Fibroblast of lung (primary cell): Measurements from ENCODE around the gene MEX3A. TPM values are rescaled to one million over a fixed set of nuclear protein-coding genes. Genes with fewer than 3 reads are reported as not detected.
"Not testable (repeated sequence)": the region's sequence is repeated elsewhere in the genome, so short reads cannot be mapped to it uniquely, and the experiment has no call there.

Experiments used
- DNase-seq, 2 donors: peaks; one replicate each; pipeline versions ENCODE4 v3.0.0 to v3.0.0-alpha.2; 2010; ENCODE audit warnings: low read depth in 2 of 2
- H2AFZ ChIP-seq: 2 replicates; pipeline ENCODE4 v1.5.1; 2012; ENCODE audit warnings: low read length, control low read depth, inconsistent platforms
- H3K27ac ChIP-seq: 2 replicates; pipeline ENCODE4 v1.5.1; 2011; ENCODE audit warnings: low read length, control low read depth; ENCODE audit not compliant: insufficient read depth
- H3K27me3 ChIP-seq: 2 replicates; pipeline ENCODE4 v1.5.1; 2011; ENCODE audit warnings: mild to moderate bottlenecking, low read length; ENCODE audit not compliant: control insufficient read depth, insufficient read depth
- H3K36me3 ChIP-seq: 2 replicates; pipeline ENCODE4 v1.5.1; 2011; ENCODE audit warnings: low read length; ENCODE audit not compliant: control insufficient read depth, insufficient read depth
- H3K4me1 ChIP-seq: 2 replicates; pipeline ENCODE4 v1.5.1; 2011; ENCODE audit warnings: low read length; ENCODE audit not compliant: control insufficient read depth, insufficient read depth; ENCODE audit errors: extremely low read depth
- H3K4me2 ChIP-seq: 2 replicates; pipeline ENCODE4 v1.5.1; 2011; ENCODE audit warnings: low read length, control low read depth; ENCODE audit not compliant: insufficient read depth; ENCODE audit errors: extremely low read depth
- H3K4me3 ChIP-seq, 4 experiments: fragments of 200-600 bp in 1 of 4; sonication (generic) in 1 of 4; replicated peaks in 1 of 4; 2 replicates each; pipeline ENCODE4 v1.5.1; 2011 to 2016; ENCODE audit warnings: low read length in 4 of 4, low read depth in 3 of 4, mild to moderate bottlenecking in 3 of 4, control low read depth in 2 of 4, inconsistent platforms in 1 of 4, mixed read lengths in 1 of 4; ENCODE audit not compliant: insufficient read depth in 1 of 4; ENCODE audit errors: control extremely low read depth in 1 of 4
- H3K79me2 ChIP-seq: 2 replicates; pipeline ENCODE4 v1.5.1; 2012; ENCODE audit warnings: mild to moderate bottlenecking, low read length, inconsistent platforms; ENCODE audit not compliant: control insufficient read depth, insufficient read depth
- H3K9ac ChIP-seq: 2 replicates; pipeline ENCODE4 v1.5.1; 2011; ENCODE audit warnings: mild to moderate bottlenecking, low read length, control low read depth; ENCODE audit not compliant: insufficient read depth
- H3K9me3 ChIP-seq: 2 replicates; pipeline ENCODE4 v1.5.1; 2012; ENCODE audit warnings: low read depth, low read length; ENCODE audit not compliant: control insufficient read depth, insufficient read depth
- H4K20me1 ChIP-seq: 2 replicates; pipeline ENCODE4 v1.5.1; 2011; ENCODE audit warnings: low read length; ENCODE audit not compliant: control insufficient read depth, insufficient read depth; ENCODE audit errors: extremely low read depth
- EZH2 ChIP-seq: IDR thresholded peaks from 2 replicates; pipeline ENCODE4 v1.5.1; 2012; ENCODE audit warnings: low read length, control low read depth, mild to moderate bottlenecking; ENCODE audit errors: missing control alignments
- polyA plus RNA-seq, 2 donors: library from polyadenylated mRNA; depleted of rRNA in 1 of 2; stranded (reverse) in 1 of 2; unstranded in 1 of 2; fragments of >200 nt; gene quantifications; 2 replicates each; pipeline ENCODE4 v1.2.1, GENCODE V29; 2011 to 2012; ENCODE audit warnings: missing spikeins in 1 of 2
- total RNA-seq: library from RNA; depleted of rRNA; stranded (reverse); fragments of >200 nt; gene quantifications from 2 replicates; pipeline ENCODE4 v1.2.1, GENCODE V29; 2014
- TF ChIP-seq, protein P1 (sequence below), 2 donors: IDR thresholded peaks in 1 of 2; conservative IDR thresholded peaks in 1 of 2; 1 replicate in 1 of 2; 2 replicates in 1 of 2; pipeline ENCODE4 v1.5.1; 2011 to 2012; ENCODE audit warnings: low read length in 2 of 2, control low read depth in 1 of 2, inconsistent platforms in 1 of 2, low read depth in 1 of 2, mild to moderate bottlenecking in 1 of 2

The MEX3A gene
- total and polyA plus RNA-seq, 2 donors (not counting 1 experiment from before 2014, with no cell fraction given), result 0.96 to 1.7 TPM

DNA sequence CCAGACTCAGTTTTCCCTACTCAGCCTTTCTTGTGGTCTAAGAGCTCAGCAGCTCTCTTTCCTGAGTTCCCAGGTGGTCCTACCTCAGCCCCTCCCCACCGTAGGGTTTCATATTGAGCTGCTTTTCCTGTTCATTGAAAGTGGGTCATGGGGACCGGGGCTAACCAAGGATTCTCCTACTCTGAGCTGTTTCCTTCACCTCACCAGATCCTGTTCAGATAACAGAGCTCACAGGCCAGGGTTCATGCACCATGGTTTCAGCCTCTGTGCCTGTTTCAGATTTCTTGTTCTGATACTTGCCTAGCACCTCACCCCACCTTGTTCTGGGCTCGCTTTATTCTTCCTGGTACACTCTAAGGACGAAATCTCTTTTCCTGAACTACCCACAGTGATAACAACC, 37.2 kb downstream of the MEX3A start:
- Histone ChIP-seq H3K79me2 (no peaks in the 10 kb centered on the region), H3K27ac (no peak overlapping the region), H3K9me3 (no peaks in the 10 kb centered on the region), H4K20me1 (no peaks in the 10 kb centered on the region), H3K4me1 (peaks cover 2% of the 10 kb centered on the region), H3K9ac (no peak overlapping the region), H3K27me3 (no peaks in the 10 kb centered on the region), H3K4me3 (no peak overlapping the region), H3K36me3 (peaks cover 5% of the 10 kb centered on the region), H3K4me2 (no peak overlapping the region), H2AFZ (no peak overlapping the region)
- DNase-seq, result no peak
- TF ChIP-seq EZH2, result no peak
- TF ChIP-seq, protein P1, sequence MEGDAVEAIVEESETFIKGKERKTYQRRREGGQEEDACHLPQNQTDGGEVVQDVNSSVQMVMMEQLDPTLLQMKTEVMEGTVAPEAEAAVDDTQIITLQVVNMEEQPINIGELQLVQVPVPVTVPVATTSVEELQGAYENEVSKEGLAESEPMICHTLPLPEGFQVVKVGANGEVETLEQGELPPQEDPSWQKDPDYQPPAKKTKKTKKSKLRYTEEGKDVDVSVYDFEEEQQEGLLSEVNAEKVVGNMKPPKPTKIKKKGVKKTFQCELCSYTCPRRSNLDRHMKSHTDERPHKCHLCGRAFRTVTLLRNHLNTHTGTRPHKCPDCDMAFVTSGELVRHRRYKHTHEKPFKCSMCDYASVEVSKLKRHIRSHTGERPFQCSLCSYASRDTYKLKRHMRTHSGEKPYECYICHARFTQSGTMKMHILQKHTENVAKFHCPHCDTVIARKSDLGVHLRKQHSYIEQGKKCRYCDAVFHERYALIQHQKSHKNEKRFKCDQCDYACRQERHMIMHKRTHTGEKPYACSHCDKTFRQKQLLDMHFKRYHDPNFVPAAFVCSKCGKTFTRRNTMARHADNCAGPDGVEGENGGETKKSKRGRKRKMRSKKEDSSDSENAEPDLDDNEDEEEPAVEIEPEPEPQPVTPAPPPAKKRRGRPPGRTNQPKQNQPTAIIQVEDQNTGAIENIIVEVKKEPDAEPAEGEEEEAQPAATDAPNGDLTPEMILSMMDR (conservative IDR thresholded peaks at IDR 0.05 in 1 of 2, IDR thresholded peaks at IDR 0.05 in 1 of 2; ENCODE audit: low read depth in 1 of 2, low read length in 2 of 2), result no peak

DNA sequence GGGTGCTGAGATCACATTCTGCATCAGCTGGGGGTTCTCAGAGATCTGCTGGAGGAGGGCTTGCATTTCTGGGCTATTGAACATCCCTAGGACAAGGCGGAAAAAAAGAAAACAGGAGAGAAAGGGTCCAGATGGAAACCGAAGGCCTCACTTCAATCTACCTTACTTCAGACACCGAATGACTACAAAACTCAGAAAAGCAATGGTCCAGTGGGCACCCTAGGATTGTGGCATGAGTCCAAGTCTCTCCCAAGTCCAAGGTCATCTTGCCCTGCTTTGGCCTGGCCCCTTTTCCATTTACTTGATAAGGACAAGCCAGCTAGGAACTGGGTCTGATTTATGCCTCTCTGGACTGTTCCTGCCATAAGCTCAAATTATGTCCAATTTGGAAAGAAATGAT, 39.4 kb downstream of the MEX3A start:
- Histone ChIP-seq H3K4me1 (peaks cover 2% of the 10 kb centered on the region), H3K9me3 (no peaks in the 10 kb centered on the region), H3K4me3 (no peak overlapping the region), H3K36me3 (no peaks in the 10 kb centered on the region), H3K9ac (no peak overlapping the region), H3K79me2 (no peaks in the 10 kb centered on the region), H3K27me3 (no peaks in the 10 kb centered on the region), H2AFZ (no peak overlapping the region), H4K20me1 (no peaks in the 10 kb centered on the region), H3K27ac (no peak overlapping the region), H3K4me2 (no peak overlapping the region)
- DNase-seq, result no peak
- TF ChIP-seq, protein P1 (conservative IDR thresholded peaks at IDR 0.05 in 1 of 2, IDR thresholded peaks at IDR 0.05 in 1 of 2; ENCODE audit: low read depth in 1 of 2, low read length in 2 of 2), result no peak
- no peak for TF ChIP-seq EZH2

GRCh38 chr1:156034991-156035390, 47.3 kb downstream of the MEX3A start:
- not testable (repeated sequence) for H4K20me1 ChIP-seq, H3K4me1 ChIP-seq, H3K36me3 ChIP-seq, H3K9me3 ChIP-seq, H3K9ac ChIP-seq, DNase-seq, H3K4me3 ChIP-seq, H3K79me2 ChIP-seq, H2AFZ ChIP-seq, H3K4me2 ChIP-seq, H3K27me3 ChIP-seq, H3K27ac ChIP-seq
